Stimulated activated CD4-positive, alpha-beta T cell treated with anti-CD3 and anti-CD28 coated beads, Interleukin-1b, Interleukin-23, amount 100 ng/mL, for 1 hour (primary cell): Measurements from ENCODE around the gene CCNK.
A peak's percentile ranks its signal among the peaks of the same experiment; 100 is the strongest.

ENCODE experiments used
- DNase-seq, 2 donors: peaks; one replicate each; pipeline ENCODE4 v3.0.0-alpha.2; 2020; ENCODE audit warnings: low read depth in 2 of 2

The CCNK gene

GRCh38 chr14:99507860-99508640 lies 26.8 kb downstream of the CCNK start:
- no peak for DNase-seq

- DNase-seq = no peak
These were observed 27.9 kb downstream of the CCNK start for GRCh38 chr14:99508896-99509629.

GRCh38 chr14:99509871-99510555 lies 28.8 kb downstream of the CCNK start:
- no peak for DNase-seq

- DNase-seq = no peak
These were observed 29.4 kb downstream of the CCNK start for GRCh38 chr14:99510556-99511139.

GRCh38 chr14:99511421-99512109 lies 30.4 kb downstream of the CCNK start:
- DNase-seq = no peak

- DNase-seq = no peak
These were observed 30.9 kb downstream of the CCNK start for GRCh38 chr14:99512110-99512449.

GRCh38 chr14:99512571-99513182 lies 31.5 kb downstream of the CCNK start:
- no peak for DNase-seq

- no peak for DNase-seq
These were observed 32.0 kb downstream of the CCNK start for GRCh38 chr14:99513183-99513694.

GRCh38 chr14:99513946-99514551 lies 32.8 kb downstream of the CCNK start:
- DNase-seq = no peak

- DNase-seq = no peak
These were observed 33.5 kb downstream of the CCNK start for GRCh38 chr14:99514552-99515300.

GRCh38 chr14:99515301-99516155 lies 34.3 kb downstream of the CCNK start:
- DNase-seq = no peak

GRCh38 chr14:99516156-99516870 lies 35.1 kb downstream of the CCNK start:
- DNase-seq = no peak

- no peak for DNase-seq
These were observed 35.8 kb downstream of the CCNK start for GRCh38 chr14:99516871-99517642.

GRCh38 chr14:99517643-99518381 lies 36.6 kb downstream of the CCNK start:
- DNase-seq = no peak

GRCh38 chr14:99518441-99519346 lies 37.5 kb downstream of the CCNK start:
- peak; percentile 74 to 80 for DNase-seq
